Amniotic epithelial cell (primary cell): ENCODE results near the gene SLC45A3.
"Not testable (repeated sequence)": the region's sequence is repeated elsewhere in the genome, so short reads cannot be mapped to it uniquely, and the experiment has no call there.

Experiments
- DNase-seq: peaks from one replicate; pipeline ENCODE4 v3.0.0-alpha.2; 2010; ENCODE audit warnings: low read depth

SLC45A3 gene, protein sequence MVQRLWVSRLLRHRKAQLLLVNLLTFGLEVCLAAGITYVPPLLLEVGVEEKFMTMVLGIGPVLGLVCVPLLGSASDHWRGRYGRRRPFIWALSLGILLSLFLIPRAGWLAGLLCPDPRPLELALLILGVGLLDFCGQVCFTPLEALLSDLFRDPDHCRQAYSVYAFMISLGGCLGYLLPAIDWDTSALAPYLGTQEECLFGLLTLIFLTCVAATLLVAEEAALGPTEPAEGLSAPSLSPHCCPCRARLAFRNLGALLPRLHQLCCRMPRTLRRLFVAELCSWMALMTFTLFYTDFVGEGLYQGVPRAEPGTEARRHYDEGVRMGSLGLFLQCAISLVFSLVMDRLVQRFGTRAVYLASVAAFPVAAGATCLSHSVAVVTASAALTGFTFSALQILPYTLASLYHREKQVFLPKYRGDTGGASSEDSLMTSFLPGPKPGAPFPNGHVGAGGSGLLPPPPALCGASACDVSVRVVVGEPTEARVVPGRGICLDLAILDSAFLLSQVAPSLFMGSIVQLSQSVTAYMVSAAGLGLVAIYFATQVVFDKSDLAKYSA

GRCh38 chr1:205680073-205680851 lies at the start of gene SLC45A3:
Gene SLC45A3, minus strand, starts transcription at chr1:205680509. Its CDS starts 15,853 bp downstream, at chr1:205664656.
- DNase-seq, result no peak

- DNase-seq, result no peak
These were observed 46.4 kb upstream of the SLC45A3 start for GRCh38 chr1:205726619-205727125.

DNA sequence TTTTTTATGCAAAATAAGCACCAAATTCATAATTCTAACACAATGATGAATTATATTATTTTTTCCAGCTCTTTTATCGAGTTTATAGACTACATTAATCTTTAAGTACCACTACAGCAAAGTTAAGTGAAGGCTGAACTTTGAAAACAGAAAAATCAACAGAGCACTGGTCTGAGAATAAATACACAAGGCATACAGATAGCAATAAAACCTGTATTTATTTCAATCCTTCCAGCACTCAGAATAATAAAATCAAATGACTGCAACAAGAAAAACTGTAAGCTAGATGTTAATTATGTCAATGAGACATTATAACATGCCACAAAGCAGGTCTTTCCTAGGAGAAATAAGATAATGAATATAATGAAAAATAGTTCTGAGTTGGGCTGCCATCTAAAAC lies 45.2 kb upstream of the SLC45A3 start:
- no peak for DNase-seq

GRCh38 chr1:205720740-205721139 lies 40.4 kb upstream of the SLC45A3 start:
- not testable (repeated sequence) for DNase-seq

DNA sequence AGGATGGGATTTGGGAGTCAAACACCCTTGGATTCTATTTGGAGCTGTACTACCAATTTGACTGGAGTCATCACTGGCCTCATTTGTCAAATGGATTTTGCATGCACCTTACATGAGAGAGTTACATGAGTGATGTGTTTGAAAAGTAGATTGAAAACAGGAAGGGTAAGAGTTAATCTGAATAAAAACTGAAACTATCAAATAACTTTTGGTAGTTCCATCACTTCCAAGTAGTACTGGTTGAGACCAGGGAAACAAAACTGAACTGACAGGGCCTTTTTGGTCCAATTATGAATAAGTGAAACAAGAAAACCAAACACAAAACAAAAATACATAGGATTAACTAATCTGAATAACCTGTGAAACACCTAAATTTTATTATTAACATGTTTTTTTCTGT lies 39.5 kb upstream of the SLC45A3 start:
- no peak for DNase-seq

DNA sequence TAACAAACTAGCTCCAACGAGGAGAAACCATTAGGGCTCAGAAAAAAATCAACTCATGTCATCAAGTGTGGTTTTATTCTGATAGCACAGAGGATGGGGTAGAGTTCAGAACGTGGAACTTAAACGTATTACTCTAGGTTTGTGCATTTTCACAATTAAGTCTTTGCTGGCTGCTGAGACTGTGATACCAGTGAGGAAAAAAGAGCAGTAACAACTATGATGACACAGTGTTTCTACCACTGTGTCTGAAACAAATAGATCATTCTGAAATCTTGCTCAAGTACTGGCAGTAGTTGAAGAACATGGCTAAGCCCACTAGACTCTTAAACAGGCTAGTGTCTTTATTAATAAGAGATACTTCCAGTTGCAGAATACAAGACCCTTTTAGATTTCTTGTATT lies 38.7 kb upstream of the SLC45A3 start:
- peak; percentile 18 for DNase-seq

- DNase-seq, result no peak
These were observed 36.2 kb upstream of the SLC45A3 start for GRCh38 chr1:205716371-205717132.

GRCh38 chr1:205715628-205716027 lies 35.3 kb upstream of the SLC45A3 start:
- no peak for DNase-seq

- DNase-seq, result no peak
These were observed 34.6 kb upstream of the SLC45A3 start for GRCh38 chr1:205714906-205715246.

GRCh38 chr1:205714190-205714905 lies 34.0 kb upstream of the SLC45A3 start:
- DNase-seq, result peak; percentile 41

GRCh38 chr1:205711105-205712048 lies 31.1 kb upstream of the SLC45A3 start:
- DNase-seq, result peak; percentile 76

GRCh38 chr1:205710201-205711062 lies 30.1 kb upstream of the SLC45A3 start:
- no peak for DNase-seq

GRCh38 chr1:205709640-205710039 lies 29.3 kb upstream of the SLC45A3 start:
- DNase-seq, result no peak

DNA sequence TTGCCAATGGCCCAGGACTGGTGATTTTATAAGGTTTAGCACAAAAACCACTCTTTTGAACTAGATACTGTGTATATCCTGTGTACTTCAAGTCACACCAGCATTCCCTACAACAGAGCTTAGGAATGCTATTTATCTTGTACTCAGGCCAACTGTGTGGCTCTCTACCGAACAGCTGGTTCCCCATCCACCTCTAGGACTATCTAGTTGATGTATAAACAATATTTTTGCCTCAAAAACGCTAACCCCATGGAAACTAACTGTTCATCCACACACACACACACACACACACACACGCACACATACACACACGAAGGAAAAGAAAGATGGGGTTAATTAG lies 28.7 kb upstream of the SLC45A3 start:
- peak; percentile 27 for DNase-seq

DNA sequence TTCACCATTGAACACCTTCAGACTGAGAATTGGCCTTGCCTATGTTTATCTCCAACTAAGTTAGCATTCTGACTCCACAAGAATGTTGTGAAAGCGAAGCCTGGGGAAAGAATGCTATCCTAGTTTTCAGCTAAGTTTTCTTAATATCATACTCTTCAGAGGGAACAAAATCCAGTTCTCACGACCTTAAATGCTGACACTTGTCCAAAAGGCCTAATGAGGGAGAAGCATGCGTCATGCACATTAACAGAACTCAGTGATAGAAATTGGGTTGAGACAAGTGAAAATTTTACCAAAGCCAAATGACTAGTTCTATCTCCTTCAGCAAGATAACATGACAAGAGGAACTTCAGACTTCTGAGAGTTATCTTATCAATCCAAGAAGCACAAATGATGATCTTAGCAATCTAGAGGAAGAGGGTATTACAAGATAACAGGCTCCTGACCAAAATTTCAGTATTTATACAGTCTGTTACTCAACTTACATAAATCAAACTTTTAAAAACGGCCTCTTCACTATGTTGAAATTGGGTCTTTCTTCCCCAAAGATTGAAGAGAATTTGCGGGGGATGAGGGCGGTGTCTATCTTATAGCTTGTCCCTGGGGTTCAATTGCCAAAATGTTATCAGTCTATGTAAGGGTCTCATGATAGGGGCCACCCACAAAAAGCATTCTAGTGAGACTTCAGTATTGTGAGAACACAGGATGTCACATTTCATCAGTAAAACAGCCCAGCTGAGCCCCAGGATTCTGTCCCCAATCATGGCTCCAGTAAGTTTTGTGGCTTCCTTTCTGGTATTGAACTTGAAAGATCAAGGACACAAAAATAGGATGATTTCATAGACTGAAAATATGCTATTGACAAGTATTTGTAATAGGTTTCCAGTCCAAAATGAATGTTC lies 26.5 kb upstream of the SLC45A3 start:
- peak; percentile 40 for DNase-seq

GRCh38 chr1:205704903-205705302 lies 24.6 kb upstream of the SLC45A3 start:
- no peak for DNase-seq

DNA sequence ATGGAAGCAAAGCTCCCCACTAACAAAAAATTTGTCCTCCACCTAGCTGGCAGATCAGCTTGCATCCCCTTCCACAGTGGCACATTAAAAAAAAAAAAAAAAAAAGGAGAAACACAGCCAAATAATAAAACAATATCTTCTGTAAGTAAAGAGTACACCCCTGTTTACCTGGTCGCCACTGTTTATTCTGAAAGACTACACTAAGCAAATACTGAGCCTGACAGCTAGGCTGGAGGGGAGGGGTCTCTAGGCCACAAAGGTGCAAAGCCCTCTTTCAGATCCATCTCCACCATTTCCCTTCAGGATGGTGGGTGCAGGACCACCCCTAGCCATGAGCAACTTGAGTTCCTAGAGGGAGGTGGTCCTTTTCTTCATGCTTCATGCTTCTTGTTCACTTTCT lies 22.8 kb upstream of the SLC45A3 start:
- DNase-seq, result no peak

GRCh38 chr1:205701891-205702290 lies 21.6 kb upstream of the SLC45A3 start:
- DNase-seq, result no peak
